ENCODE measurements around the gene ADCY5.

Gene ADCY5

GRCh38 chr3:123429362-123430125 is 19.3 kb downstream of the ADCY5 start:
- no peak for DNase-seq (ENCODE audit: low read depth)

GRCh38 chr3:123424999-123425712 is 23.7 kb downstream of the ADCY5 start:
- no peak for DNase-seq (ENCODE audit: low read depth)

GRCh38 chr3:123424321-123424998 is 24.4 kb downstream of the ADCY5 start:
- DNase-seq (ENCODE audit: low read depth): no peak

DNA sequence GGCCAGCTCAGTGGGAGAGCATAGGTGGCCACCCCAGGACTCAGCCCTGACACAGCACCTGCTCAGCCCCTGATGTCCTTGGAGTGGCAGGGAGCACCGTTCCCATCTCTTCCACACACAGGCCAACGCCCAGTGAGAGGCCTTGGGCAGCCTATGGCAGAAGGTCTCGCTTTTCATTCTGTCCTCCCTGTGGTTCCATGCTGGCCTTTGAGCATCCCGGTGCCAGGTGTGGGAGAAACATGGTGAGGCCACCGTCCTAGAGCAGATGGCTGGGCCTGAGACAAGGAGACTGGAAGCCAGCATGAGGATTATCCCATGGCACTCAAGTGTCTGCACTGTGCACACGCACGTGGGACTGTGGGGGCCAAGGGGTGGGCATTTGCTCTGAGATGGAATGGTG is 25.1 kb downstream of the ADCY5 start:
- DNase-seq (ENCODE audit: low read depth): no peak

- no peak for DNase-seq (ENCODE audit: low read depth)
Measured at GRCh38 chr3:123423031-123423430, 25.9 kb downstream of the ADCY5 start.

DNA sequence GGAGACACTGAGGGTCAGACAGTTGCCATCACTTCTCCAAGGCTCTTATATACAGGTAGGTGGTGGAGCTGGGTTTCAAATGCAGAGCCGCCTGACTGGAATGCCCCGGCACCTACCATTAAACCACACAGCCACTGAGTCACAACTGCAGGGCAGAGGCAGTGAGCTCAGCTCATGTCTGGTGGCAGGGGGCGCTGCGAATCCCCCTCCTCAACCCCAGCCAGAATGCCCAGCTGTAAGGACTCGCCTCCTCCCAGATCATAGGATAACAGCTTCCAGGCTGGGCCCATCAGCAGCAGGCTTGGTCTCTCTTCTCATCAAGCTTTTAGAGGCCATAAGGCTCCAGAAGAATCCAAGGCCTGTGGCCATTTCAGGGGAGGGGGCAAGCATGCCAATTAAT is 26.4 kb downstream of the ADCY5 start:
- DNase-seq (ENCODE audit: low read depth): no peak

GRCh38 chr3:123421353-123422174 is 27.3 kb downstream of the ADCY5 start:
- peak; percentile 39 for DNase-seq (ENCODE audit: low read depth)

GRCh38 chr3:123420416-123420968 is 28.4 kb downstream of the ADCY5 start:
- no peak for DNase-seq (ENCODE audit: low read depth)

DNA sequence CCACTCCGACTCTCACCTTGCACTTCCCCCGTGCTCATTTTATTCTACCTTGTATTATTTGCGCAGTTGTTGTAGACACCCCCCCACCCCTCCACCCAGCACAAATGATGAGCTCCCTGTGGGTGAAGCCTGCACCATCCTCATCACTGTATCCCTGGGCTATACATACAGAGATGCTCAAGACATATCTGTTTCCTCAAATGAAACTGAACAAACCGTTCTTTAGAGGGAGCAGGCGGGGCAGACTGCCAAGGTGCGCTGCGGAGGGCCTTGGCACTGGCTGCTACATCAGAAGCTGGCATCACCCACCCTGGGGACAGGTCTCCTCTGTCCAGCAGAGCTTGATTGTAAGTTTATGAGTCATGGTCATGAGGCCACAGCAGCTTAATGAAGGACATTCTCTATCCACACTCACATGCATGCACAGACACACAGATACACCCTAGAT is 29.0 kb downstream of the ADCY5 start:
- DNase-seq (ENCODE audit: low read depth): no peak

GRCh38 chr3:123419181-123419849 is 29.6 kb downstream of the ADCY5 start:
- DNase-seq (ENCODE audit: low read depth): no peak

- DNase-seq (ENCODE audit: low read depth): no peak
Measured at GRCh38 chr3:123416647-123417046, 32.2 kb downstream of the ADCY5 start.

- DNase-seq (ENCODE audit: low read depth): no peak
Measured at GRCh38 chr3:123416173-123416572, 32.7 kb downstream of the ADCY5 start.

GRCh38 chr3:123414973-123415775 is 33.7 kb downstream of the ADCY5 start:
- DNase-seq (ENCODE audit: low read depth): no peak

- no peak for DNase-seq (ENCODE audit: low read depth)
Measured at GRCh38 chr3:123412811-123413604, 35.9 kb downstream of the ADCY5 start.

- DNase-seq (ENCODE audit: low read depth): no peak
Measured at GRCh38 chr3:123412076-123412475, 36.8 kb downstream of the ADCY5 start.

DNA sequence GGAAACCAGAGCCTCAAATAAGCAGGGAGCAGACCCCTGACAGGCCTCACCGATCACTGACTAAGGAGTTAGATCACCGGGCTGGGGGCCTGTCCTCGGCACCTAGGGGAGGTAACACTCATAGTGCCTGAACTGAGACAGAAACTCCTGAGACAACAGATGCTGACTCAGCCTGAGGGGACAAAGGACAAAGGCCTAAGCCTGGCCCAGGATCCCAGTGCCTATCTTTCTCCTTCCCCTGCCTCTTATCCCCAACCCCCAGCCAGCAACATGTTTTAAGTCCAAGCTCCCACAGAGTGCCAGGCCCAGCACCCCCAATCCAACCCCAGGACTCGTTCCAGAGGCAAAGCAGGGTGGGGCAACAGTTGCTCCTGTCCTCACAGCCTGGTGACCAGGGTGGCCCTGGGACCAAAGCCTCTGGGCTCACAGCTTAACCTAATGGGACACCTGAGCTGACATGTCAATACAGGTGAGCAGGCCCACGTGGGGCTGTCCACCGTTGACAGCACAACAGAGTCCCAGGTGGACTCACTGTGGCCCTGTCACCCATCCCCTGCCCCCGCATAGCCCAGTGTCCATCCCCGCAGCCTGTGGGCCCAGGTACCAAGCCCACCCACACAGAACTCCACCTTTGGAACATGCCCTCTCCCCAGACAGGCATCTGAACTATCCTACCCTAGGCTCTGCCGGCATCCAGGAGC is 37.4 kb downstream of the ADCY5 start:
- no peak for DNase-seq (ENCODE audit: low read depth)

GRCh38 chr3:123410149-123410515 is 38.8 kb downstream of the ADCY5 start:
- DNase-seq (ENCODE audit: low read depth): no peak

DNA sequence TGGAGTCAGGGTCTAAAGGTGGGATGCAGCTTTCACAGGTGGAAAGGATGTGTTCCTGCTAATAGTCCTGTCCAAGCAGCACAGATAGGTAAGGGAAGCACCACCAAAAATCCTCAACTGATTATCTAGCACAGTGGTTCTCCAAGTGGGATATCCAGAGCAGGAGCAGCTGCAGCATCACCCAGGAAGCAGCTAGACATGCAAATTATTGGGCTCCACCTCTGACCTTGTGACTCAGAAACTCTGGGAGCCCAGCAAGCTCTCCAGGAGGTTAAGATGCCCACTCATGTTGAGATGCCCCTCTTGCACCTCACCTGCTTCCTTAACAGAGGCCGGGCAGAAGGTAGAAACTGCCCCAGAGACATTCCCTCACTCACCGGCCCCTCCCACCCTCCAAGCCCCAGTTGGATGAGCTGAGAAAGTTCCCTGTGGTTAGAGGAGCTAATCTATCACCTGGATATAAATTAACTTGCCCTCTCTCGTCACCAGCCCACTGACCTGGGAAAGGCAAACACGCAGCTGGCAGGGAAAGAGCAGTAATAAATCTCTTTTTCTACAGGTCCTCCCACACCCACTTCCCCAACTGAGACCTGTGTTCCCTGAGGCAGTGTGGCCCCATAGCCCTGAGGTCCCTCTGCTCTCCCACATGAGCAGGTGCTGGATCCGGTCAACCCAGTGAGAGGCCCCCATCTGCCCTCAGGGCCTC is 39.3 kb downstream of the ADCY5 start:
- no peak for DNase-seq (ENCODE audit: low read depth)
